Mucosa of descending colon (tissue), 3 donors: ENCODE results near the gene OCA2. TPM values are rescaled to one million over a fixed set of nuclear protein-coding genes. Genes with fewer than 3 reads are reported as not detected.

Experiments
- ATAC-seq: fragments of 200-7000 bp; cut with Tn5 transposase; one replicate; pipeline ENCODE4 v1.9.1; 2020; ENCODE audit warnings: mild to moderate bottlenecking, moderate library complexity
- DNase-seq, 3 donors: peaks; one replicate each; pipeline ENCODE4 v3.0.0-alpha.2; 2020
- H3K36me3 ChIP-seq: fragments of 200-600 bp; one replicate; pipeline ENCODE4 v1.8.0; 2021; ENCODE audit warnings: low read depth, mild to moderate bottlenecking
- H3K4me1 ChIP-seq: fragments of 200-600 bp; one replicate; pipeline ENCODE4 v1.8.0; 2021; ENCODE audit warnings: low read depth, mild to moderate bottlenecking
- H3K4me3 ChIP-seq: fragments of 200-600 bp; one replicate; pipeline ENCODE4 v1.8.0; 2021; ENCODE audit warnings: mild to moderate bottlenecking
- H3K9me3 ChIP-seq: fragments of 200-600 bp; one replicate; pipeline ENCODE4 v1.8.0; 2021; ENCODE audit warnings: mild to moderate bottlenecking
- intact Hi-C, 2 donors: fragments of 100-400 bp; cut with DNase I in 1 of 2; cut with micrococcal nuclease in 1 of 2; formaldehyde crosslinking; loops; one replicate each; pipeline versions ENCODE4 v1.11.0 to v1.11.1; 2022; cut with DNase I, micrococcal nuclease
- total RNA-seq, 3 donors: library from RNA; stranded (reverse); fragmentation: NEBNext Ultra II Directional in 2 of 3; extraction: Animal tissue kit (Norgen Biotek cat#: 25700) in 2 of 3; gene quantifications; one replicate each; pipeline versions ENCODE4 v1.2.1 to v1.2.4, GENCODE V29; 2021 to 2023
- TF ChIP-seq, protein P1 (sequence below): fragments of 200-600 bp; IDR thresholded peaks from one replicate; pipeline ENCODE4 v1.8.0; 2022; ENCODE audit warnings: antibody characterized with exemption, mild to moderate bottlenecking
- donor health status: DM: no; HTN: no; CAD: no; lungs with moderate emphysema.
- donor health status: DM: no; HTN: no; CAD: no.
- donor health status: DM: no; HTN: yes; CAD: no.

The OCA2 gene
- total RNA-seq, 3 donors from 2014 or later: 0.22 to 0.32 TPM; not detected in 1

DNA sequence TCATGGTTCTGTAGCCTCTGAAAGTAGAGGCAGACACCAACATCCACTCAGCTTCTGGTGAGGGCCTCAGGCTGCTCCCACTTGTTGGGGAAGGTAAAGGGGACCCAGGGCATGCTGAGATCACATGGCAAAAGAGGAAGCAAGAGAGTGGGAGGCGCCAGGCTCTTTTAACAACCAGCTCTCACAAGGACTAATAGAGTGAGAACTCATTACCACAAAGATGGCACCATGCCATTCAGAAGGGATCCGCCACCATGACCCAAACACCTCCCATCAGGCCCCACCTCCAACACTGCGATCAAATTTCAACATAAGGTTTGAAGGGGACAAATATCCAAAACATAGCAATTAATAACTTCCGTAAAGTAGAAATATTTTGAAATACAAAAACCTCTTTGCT lies 192.3 kb downstream of the OCA2 start:
- Histone ChIP-seq H3K36me3 (no peaks in the 10 kb centered on the region), H3K9me3 (peaks cover 48% of the 10 kb centered on the region), H3K4me3 (no peak overlapping the region), H3K4me1 (no peaks in the 10 kb centered on the region)
- intact Hi-C loops: no loop called here
- no peak for ATAC-seq
- TF ChIP-seq, protein P1, sequence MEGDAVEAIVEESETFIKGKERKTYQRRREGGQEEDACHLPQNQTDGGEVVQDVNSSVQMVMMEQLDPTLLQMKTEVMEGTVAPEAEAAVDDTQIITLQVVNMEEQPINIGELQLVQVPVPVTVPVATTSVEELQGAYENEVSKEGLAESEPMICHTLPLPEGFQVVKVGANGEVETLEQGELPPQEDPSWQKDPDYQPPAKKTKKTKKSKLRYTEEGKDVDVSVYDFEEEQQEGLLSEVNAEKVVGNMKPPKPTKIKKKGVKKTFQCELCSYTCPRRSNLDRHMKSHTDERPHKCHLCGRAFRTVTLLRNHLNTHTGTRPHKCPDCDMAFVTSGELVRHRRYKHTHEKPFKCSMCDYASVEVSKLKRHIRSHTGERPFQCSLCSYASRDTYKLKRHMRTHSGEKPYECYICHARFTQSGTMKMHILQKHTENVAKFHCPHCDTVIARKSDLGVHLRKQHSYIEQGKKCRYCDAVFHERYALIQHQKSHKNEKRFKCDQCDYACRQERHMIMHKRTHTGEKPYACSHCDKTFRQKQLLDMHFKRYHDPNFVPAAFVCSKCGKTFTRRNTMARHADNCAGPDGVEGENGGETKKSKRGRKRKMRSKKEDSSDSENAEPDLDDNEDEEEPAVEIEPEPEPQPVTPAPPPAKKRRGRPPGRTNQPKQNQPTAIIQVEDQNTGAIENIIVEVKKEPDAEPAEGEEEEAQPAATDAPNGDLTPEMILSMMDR: no peak
- DNase-seq: no peak

DNA sequence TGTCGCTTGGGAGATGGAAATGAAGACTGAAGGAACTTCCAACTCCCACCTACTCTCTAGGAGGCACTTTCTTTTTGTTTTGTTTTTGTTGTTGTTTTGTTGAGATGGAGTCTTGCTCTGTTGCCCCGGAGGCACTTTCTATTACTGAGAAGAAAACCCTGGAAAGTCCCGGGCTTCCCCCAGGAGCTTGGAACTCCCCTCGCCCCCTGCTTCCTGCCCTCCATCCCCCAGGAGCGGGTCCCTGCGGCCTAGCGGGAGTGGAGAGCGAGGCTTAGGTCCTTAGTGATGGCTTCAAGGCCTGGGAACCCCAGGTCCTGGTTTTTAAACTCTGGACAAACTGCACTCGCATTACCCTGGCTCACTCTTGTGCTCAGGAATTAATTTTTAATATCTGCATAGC lies 195.7 kb downstream of the OCA2 start:
- intact Hi-C loops: no loop called here
- DNase-seq (no peak), ATAC-seq (no peak)
- Histone ChIP-seq H3K4me3 (no peak overlapping the region), H3K36me3 (no peaks in the 10 kb centered on the region), H3K9me3 (peaks cover 61% of the 10 kb centered on the region), H3K4me1 (no peaks in the 10 kb centered on the region)
- TF ChIP-seq, protein P1: no peak

DNA sequence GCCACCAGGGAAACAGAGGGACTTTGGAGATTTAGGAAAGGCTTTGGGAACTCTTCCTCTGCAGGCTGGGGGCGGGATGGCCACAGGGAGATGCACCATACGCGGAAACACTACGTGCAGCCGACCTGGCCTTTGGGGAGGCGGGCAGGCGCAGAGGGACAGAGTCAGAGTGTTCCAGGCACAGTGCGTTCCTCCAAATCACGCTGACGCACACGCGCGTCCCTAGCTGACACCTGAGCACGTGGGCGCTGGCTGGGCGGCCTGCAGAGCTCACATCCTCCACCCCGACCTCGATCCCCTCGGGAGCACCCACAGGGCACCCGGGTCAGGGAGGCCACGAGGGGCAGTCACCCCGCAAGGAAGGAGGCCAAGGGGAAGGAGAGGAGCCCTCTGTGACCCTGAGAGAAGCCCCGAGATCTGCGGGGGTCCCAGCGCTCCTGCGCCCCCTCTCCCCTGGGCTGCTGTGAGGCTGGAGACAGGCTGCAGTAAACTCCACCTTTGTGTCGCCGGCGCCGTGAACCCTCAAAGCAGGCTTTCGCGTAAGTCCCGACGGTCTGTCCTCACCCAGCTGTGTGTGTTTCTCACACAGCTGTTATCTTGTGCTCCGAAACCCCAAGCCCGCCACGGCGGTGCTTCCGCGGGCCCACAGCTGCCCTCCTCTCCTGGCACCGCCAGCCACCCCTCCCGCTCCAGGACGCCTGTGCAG lies 196.3 kb downstream of the OCA2 start:
- H3K36me3 ChIP-seq: no peaks in the 10 kb centered on the region
- H3K4me1 ChIP-seq: no peaks in the 10 kb centered on the region
- no peak for DNase-seq
- no peak overlapping the region for H3K4me3 ChIP-seq
- TF ChIP-seq, protein P1: no peak
- intact Hi-C loops: no loop called here
- ATAC-seq: no peak
- peaks cover 61% of the 10 kb centered on the region for H3K9me3 ChIP-seq

DNA sequence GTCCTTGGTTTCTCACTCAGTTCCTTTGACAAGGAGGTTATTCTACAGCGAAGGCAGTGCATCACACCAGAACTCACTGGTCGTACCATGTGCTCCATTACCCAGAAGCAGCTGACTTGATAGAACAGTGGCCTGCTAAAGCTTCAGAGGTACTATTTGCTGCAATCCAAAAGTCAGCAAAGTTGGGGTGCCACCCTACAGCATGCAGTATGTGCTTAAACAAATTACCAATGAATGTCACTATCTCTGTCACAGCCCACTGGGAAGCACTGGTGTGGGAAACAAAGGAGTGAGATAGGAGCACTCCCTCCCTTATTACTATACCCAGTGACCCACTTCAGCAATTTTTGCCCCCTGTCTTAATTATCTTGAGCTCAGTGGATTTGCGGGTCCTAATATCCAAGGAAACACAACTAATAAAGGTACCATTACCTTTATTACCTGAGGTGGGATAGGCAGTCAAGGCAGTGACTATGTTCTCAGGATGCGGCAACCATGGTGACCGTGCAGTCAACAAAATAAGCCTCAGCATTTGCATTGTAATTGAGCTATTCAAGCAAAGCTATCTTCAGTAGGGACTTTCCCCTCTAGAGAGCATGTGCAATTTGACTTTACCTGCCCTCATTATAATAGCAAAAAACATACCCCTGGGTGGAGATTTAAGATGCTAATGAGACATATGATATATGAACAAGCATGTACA lies 199.4 kb downstream of the OCA2 start:
- DNase-seq (no peak), ATAC-seq (no peak)
- intact Hi-C loops: no loop called here
- Histone ChIP-seq H3K36me3 (no peaks in the 10 kb centered on the region), H3K4me3 (no peak overlapping the region), H3K4me1 (no peaks in the 10 kb centered on the region), H3K9me3 (peaks cover 60% of the 10 kb centered on the region)
- TF ChIP-seq, protein P1: no peak

DNA sequence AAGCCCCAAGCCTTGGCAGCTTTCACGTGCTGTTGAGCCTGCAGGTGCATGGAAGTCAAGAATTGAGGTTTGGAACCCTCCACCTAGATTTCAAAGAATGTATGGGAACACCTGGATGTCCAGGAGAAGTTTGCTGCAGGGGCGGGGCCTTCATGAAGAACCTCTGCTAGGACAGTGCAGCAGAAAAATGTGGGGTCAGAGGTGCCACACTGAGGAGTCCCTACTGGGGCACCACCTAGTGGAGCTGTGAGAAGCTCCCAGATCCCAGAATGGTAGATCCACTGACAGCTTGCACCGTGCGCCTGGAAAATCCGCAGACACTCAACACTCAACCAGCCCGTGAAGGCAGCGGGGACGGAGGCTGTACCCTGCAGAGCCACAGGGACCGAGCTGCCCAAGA lies 201.6 kb downstream of the OCA2 start:
- Histone ChIP-seq H3K36me3 (no peaks in the 10 kb centered on the region), H3K4me3 (no peak overlapping the region), H3K9me3 (peaks cover 64% of the 10 kb centered on the region), H3K4me1 (no peaks in the 10 kb centered on the region)
- DNase-seq (no peak), ATAC-seq (no peak)
- TF ChIP-seq, protein P1: no peak
- intact Hi-C loops: no loop called here
